GM04504 (cell line): ENCODE measurements around the gene OGN.

ENCODE experiments used
- DNase-seq: peaks from one replicate; pipeline ENCODE4 v3.0.0-alpha.2; 2012; ENCODE audit warnings: low read depth

Gene OGN

DNA sequence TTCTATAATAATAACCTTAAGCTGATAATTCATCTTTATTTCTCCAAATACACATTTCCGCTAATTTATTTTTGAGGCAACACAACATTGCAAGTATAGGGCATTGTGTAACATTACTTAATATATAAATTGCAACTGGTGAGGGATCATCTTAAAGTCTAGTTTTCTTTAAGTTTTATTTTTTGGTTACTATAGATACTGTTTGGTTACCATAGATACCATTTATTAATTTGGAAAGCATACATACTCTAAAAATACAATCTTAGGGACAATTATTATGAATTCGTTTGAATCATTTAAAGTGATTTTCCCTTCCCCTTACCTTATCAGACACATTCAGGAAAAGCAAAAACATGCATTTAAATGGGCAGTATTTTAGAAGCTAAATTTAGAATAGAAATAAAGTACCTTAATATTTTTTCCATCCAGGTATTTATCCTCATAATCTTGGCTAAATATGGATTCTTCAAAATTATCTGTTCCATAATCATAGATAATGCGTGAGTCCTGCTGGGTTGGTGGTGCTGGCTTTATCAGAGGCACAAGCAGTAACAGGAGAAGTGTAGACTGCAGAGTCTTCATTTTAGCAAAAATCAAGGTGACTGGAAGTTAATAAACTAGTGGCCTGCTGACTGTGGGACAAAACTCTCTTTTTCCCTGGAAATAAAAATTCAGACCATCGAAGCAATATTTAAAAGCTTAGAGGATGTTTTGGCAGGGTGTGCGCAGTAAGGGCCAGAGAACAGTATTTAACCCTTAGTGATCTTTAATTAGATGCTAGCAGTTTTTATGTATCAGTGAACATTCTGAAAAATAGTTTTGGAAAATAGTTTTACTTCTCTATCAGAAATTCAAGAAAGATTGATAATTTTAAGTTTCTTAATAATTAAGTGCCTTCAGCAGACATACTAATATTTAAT is 1.3 kb downstream of the OGN start:
- no peak for DNase-seq

- DNase-seq, result no peak
Observed at GRCh38 chr9:92402360-92402759, 2.0 kb downstream of the OGN start.

- no peak for DNase-seq
Observed at GRCh38 chr9:92397853-92398252, 6.5 kb downstream of the OGN start.

DNA sequence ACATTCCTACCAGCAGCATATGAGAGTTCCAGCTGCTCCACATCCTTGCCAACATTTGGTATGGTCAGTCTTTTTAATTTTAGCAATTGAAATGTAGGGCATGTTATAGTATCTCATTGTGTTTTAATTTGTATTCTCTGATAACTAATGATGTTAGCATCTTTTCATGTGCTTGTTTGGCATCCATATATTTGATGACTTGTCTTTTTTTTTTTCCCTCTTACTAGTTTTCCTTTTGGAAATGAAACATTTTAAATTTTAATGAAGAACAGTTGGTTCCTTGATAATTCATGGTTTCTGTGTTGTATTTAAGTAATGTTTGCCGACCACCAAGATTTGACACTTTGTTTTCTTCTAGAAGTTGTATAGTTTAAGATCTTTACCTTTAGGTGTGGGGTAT is 8.8 kb downstream of the OGN start:
- DNase-seq, result no peak

DNA sequence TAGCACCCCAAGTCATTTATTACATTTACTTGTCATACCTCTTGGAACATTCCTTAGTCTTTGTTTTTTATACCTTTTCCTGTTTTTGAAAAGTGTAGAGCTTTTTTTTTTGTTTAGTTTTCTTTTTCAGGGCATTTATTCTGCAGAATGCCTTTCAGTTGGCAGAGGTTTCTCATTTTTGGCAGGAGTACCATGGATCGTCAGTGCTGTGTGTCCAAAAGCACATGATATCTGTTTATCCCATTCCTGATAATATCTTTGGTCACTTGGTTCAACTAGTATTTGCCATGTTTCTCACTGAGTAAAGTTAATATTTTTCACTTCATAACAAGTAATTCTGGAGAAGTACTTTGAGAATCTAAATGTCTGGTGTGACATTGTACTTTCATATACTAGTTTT is 10.7 kb downstream of the OGN start:
- no peak for DNase-seq

GRCh38 chr9:92392690-92393089 is 11.7 kb downstream of the OGN start:
- no peak for DNase-seq

GRCh38 chr9:92385953-92386352 is 18.4 kb downstream of the OGN start:
- no peak for DNase-seq

DNA sequence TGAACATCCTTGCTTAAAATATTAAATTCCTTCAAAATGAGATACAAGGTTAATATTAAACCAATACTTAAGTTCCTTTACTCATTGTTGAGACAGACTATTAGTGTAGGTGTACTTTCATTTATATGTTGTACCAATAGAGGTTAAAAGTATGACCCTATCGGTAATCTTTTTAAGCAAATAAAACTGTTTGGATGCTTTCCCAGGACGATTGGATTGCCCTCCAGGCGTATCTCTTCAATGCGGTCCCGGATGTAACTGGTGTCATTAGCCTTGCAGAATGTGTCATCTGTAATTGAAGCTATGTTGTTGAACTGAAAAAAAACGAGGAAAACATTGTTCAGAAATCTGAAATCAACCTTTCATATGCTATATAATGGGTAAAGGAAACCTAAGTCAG is 18.9 kb downstream of the OGN start:
- DNase-seq, result no peak

DNA sequence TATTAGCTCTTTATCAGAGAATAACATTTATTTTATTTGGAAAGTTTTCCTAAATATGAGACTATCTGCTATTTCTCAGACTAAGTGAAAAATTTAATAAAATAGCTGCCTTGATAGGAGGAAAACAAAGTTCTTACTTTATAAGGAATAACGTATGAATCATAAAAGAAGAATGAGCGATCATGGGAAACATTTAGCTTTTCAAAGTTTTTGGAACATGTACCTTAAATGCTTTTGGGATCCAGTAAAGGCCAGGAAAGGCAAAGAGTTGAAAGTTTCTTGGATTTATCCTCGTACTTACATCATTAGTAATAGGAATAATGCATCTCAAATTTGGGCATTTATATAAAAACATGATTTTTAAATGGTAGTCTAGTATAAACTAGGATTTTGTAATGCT is 19.4 kb downstream of the OGN start:
- DNase-seq, result no peak

DNA sequence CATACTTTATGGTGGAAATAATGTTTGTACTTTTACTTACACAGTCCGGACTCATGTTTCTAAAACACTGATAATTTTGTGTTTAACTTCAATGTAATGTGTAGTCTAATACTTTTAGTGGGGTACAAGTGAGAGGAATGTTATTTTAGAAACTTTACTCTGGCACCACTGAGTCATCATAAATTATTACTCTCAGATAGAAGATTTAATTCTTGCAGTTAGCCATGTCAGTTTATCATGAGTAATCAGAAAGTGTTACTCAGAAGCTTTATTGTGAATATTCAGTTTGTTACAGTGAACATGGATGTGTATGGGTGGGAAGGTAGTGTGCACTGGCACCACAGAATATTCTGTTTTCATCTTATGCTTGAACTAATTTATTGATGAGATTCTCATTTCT is 20.0 kb downstream of the OGN start:
- no peak for DNase-seq

DNA sequence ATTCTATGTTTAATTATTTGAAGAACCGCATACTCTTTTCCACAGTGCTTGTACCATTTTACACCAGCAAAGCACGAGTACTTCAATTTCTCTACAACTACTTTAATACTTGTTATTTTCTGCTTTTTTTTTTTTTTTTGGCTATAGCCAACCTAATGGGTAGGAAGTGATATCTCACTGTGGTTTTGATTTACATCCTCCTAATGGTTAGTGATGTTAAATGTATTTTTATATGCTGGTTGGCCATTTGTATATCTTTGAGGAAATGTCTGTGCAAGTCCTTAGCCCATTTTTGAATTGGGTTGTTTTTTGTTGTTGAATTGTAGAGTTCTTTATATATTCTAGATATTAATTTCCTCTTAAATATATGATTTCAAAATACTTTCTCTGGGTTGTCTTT is 22.6 kb downstream of the OGN start:
- DNase-seq, result no peak

GRCh38 chr9:92380603-92381002 is 23.8 kb downstream of the OGN start:
- no peak for DNase-seq

GRCh38 chr9:92378865-92379560 is 25.4 kb downstream of the OGN start:
- DNase-seq, result no peak

DNA sequence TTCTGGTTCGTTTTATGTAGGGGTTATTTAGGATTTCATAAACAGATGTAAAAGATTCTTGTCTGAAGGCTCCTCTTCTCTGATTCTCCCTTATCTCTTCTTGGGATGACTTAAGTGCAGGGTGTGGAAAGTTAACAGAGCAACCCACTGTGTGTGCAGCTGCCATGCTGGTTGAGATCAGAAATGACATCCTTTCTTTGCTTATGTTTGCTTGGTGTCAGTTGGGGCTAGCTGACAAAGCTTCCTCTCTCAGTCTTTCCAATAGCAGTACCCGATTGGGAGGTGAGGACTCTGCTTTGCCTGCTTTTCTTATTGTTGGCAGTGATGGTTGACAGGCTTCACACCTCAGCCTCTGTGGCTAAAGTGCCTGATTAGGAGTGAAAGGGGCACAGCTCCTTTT is 26.5 kb downstream of the OGN start:
- DNase-seq, result no peak

- no peak for DNase-seq
Observed at GRCh38 chr9:92373167-92373566, 31.2 kb downstream of the OGN start.

- no peak for DNase-seq
Observed at GRCh38 chr9:92369075-92369474, 35.3 kb downstream of the OGN start.

DNA sequence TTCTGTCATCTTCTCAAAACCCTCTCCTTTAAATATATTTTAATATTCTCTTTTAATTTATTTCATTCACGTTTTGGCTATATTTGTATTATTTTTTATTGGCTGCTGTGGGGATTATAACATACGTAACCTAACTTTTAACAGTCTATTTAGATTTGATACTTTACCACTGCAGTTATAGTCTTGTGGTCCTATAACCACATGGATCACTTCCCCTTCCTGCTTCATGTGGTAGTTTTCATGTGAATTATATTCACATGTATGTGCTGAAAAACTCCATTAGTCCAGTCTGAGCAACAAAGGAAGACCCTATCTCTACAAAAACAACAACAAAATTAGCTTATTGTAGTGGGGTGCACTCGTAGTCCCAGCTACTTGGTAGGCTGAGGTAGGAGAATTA is 44.3 kb downstream of the OGN start:
- DNase-seq, result no peak

DNA sequence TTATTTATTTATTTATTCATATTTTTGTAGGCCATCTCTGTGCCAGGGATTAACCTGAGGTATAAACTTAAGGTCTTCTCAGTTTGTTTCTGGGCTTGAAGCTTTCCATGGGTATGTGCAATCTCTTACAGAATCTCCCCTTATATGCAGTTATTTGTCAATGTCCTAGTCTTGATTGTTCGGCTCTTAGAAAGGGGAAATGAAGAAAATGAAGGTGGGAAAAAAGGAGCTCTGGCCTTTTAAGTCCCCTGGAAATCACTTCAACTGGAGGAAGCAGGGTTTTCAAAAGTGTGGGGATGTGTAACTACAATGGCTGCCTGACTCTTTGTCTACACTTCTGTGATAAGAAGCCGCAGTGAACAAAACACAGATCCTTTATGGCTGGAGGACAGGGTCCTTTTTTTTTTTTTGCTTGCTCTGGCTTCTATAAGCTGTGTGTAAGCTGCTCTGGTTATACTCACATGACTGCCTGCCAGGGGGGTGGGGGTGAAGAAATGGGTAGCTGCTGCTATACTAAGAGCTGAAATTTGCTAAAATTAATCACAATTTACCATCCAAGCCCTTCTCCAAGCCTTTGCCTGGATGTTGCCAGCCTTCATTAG is 44.9 kb downstream of the OGN start:
- DNase-seq, result no peak

DNA sequence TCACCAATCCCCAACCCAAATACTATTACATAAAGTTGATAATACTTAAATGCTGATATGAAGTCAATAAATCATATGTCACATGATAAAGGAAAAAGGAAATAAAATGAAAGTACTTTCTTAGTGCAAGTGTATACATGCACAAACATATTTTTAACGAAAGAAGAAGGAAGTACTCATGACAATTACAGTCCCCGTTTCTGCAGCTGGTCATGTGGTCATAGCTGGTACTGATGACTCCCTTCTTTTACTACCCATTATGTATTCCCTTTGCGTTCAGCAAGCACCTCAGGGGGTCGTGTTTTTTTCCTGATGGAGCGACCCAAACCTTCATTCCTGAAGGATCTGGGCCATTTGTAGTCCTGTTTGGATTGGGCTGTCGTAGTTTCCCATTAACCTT is 51.3 kb downstream of the OGN start:
- DNase-seq, result no peak

DNA sequence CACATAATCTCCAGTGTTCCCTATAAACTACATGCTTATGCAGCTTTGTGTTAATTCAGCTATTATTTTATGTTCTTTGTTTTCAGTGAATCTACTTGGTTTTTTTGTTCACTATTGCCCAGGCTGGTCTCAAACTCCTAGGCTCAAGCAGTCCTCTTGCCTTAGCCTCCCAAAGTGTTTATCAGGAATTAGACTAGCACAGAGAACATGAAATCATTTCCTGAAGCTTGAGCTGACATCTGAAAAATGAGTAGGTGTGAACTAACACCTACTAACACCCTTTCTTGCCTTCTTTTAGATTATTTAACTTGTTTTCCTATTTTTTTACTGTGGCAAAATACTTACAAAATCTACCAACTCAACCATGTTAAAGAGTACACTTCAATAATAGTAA is 53.6 kb downstream of the OGN start:
- DNase-seq, result no peak

DNA sequence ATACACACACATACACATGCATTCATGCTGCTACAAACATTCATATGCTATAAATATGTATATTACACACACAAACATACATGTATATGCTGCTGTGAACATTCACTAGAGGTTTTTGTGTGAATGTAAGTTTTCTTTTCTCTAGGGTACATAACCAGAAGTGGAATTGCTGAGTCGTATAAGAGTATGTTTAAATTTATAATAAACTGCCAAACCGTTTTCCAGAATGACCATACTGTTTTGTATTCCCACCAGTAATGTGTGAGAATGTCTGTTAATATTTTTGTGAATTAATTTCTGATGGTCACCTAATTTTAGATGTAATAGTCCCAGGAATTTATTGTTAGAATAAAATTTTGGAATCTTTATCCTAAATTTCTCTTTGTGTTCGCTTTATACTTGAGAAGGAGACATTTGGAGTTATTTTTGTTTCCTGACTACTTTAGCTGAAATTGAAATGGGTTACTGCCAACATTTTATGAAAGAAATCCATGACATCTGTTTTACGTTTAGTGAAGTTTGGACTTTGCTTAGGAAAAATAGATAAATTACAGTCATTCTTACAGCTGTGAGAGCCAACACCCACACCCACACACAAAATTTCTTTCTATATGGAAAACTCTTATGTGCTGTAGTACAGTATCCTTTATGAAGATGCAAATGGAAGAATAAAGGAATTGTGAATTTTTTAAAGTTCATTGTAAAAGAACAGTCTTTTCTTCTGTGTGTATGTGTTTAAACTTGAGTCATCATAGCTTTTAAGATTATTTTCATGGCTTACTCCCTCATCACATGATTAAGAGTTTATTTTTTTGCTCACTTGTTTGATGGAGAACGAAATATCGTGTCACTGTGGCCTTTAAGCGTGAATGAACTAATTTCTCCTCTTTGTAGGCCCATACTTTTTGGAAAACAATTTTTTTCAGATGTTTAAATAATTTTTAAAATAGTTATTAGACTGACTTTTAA is 54.3 kb downstream of the OGN start:
- peak; percentile 51 for DNase-seq

DNA sequence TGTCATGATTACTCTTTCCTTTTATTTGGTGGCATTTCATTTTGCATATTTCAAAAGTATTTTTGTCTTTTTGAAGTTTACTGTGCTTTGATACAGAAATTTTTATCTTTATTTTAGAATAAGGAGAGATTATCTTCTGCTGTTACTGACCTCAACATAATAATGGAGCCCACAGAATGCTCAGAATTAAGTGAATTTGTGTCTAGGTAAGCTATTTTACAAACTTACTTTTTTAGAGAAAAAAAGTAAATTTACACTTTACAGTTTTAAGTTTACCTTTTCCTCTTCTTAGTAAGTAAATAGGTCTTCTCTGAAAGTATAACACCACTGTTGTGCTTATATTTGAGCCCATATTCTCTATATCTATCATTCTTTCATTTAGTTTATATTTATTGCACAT is 58.8 kb downstream of the OGN start:
- no peak for DNase-seq
